Measurements from ENCODE around the gene CLIP1. TPM values are rescaled to one million over a fixed set of nuclear protein-coding genes. Genes with fewer than 3 reads are reported as not detected.

Gene CLIP1
- total RNA-seq, 4 donors from 2014 or later: 48.2 to 134 (median 96.8) TPM

- no peak overlapping the region for H3K4me3 ChIP-seq
- no peak overlapping the region for H3K27ac ChIP-seq
- no peaks in the 10 kb centered on the region for H3K4me1 ChIP-seq
- H3K9me3 ChIP-seq: no peaks in the 10 kb centered on the region
- TF ChIP-seq POLR2A (IDR thresholded peaks at IDR 0.05): no peak
- TF ChIP-seq CTCF (IDR thresholded peaks at IDR 0.05): no peak
- intact Hi-C loops (cut with DNase I; ENCODE audit: low total_unique reads): no loop called here
- DNase-seq: no peak
- H3K36me3 ChIP-seq: no peaks in the 10 kb centered on the region
- no peaks in the 10 kb centered on the region for H3K27me3 ChIP-seq
Observed at GRCh38 chr12:122346054-122346453, 76.4 kb downstream of the CLIP1 start.

GRCh38 chr12:122345042-122345441, 77.4 kb downstream of the CLIP1 start:
- H3K36me3 ChIP-seq: no peaks in the 10 kb centered on the region
- no peaks in the 10 kb centered on the region for H3K27me3 ChIP-seq
- no peaks in the 10 kb centered on the region for H3K9me3 ChIP-seq
- H3K4me1 ChIP-seq: no peaks in the 10 kb centered on the region
- DNase-seq: no peak
- TF ChIP-seq CTCF (IDR thresholded peaks at IDR 0.05): no peak
- intact Hi-C loops (cut with DNase I; ENCODE audit: low total_unique reads): no loop called here
- no peak overlapping the region for H3K27ac ChIP-seq
- no peak overlapping the region for H3K4me3 ChIP-seq

- TF ChIP-seq CTCF (IDR thresholded peaks at IDR 0.05): peak in 2 of 4 experiments; percentile 29 to 43
- TF ChIP-seq POLR2A (IDR thresholded peaks at IDR 0.05): no peak
- Histone ChIP-seq H3K4me3 (no peak overlapping the region), H3K4me1 (no peaks in the 10 kb centered on the region), H3K36me3 (no peaks in the 10 kb centered on the region), H3K9me3 (no peaks in the 10 kb centered on the region), H3K27ac (no peak overlapping the region), H3K27me3 (no peaks in the 10 kb centered on the region)
- DNase-seq: no peak
- intact Hi-C loops (cut with DNase I; ENCODE audit: low total_unique reads): no loop called here
Observed at GRCh38 chr12:122336015-122336946, 86.2 kb downstream of the CLIP1 start.

GRCh38 chr12:122333142-122334087, 89.1 kb downstream of the CLIP1 start:
- Histone ChIP-seq H3K36me3 (no peaks in the 10 kb centered on the region), H3K27ac (no peak overlapping the region)
- intact Hi-C loops (cut with DNase I; ENCODE audit: low total_unique reads): no loop called here

More at GRCh38 chr12:122333142-122334087, 89.1 kb downstream of the CLIP1 start:
- no peaks in the 10 kb centered on the region for H3K27me3 ChIP-seq
- H3K9me3 ChIP-seq: no peaks in the 10 kb centered on the region
- H3K4me1 ChIP-seq: no peaks in the 10 kb centered on the region
- DNase-seq: peak in 1 of 2 donors; percentile 56
- no peak overlapping the region for H3K4me3 ChIP-seq
- TF ChIP-seq POLR2A (IDR thresholded peaks at IDR 0.05): no peak
- TF ChIP-seq CTCF (IDR thresholded peaks at IDR 0.05): no peak

All from uterus (tissue), 4 donors.